Esophagus squamous epithelium (tissue), 5 donors: Measurements from ENCODE around the gene C2CD2. TPM values are rescaled to one million over a fixed set of nuclear protein-coding genes. Genes with fewer than 3 reads are reported as not detected.

Experiments used
- DNase-seq: peaks from one replicate; lab custom pipeline; 2025; lab: John Stamatoyannopoulos, UW
- H3K27ac ChIP-seq, 4 donors: fragments of 200-600 bp; sonication (generic); one replicate each; pipeline ENCODE4 v1.5.1; 2016 to 2019; ENCODE audit warnings: mild to moderate bottlenecking in 1 of 4
- H3K27me3 ChIP-seq, 4 donors: fragments of 200-600 bp; sonication (generic); 1 replicate in 3 of 4; 2 replicates in 1 of 4; pipeline versions ENCODE4 v1.5.1 to v1.6.0; 2017 to 2021; ENCODE audit warnings: antibody characterized with exemption in 1 of 4
- H3K36me3 ChIP-seq, 3 donors: fragments of 200-600 bp; sonication (generic); one replicate each; pipeline ENCODE4 v1.5.1; 2016 to 2019
- H3K4me1 ChIP-seq, 3 donors: fragments of 200-600 bp; sonication (generic); one replicate each; pipeline ENCODE4 v1.5.1; 2017 to 2019
- H3K4me3 ChIP-seq, 4 donors: fragments of 200-600 bp; sonication (generic); 1 replicate in 3 of 4; 2 replicates in 1 of 4; pipeline ENCODE4 v1.5.1; 2016 to 2019; ENCODE audit warnings: mild to moderate bottlenecking in 2 of 4, moderate library complexity in 1 of 4
- H3K9me3 ChIP-seq, 3 donors: fragments of 200-600 bp; sonication (generic); one replicate each; pipeline ENCODE4 v1.5.1; 2016 to 2019
- POLR2A ChIP-seq, 4 donors: fragments of 450-650 bp; IDR thresholded peaks; one replicate each; pipeline ENCODE4 v1.6.1; 2017; ENCODE audit warnings: antibody characterized with exemption in 4 of 4, mild to moderate bottlenecking in 4 of 4, moderate library complexity in 3 of 4
- WGBS, 2 donors: methylation state at CpG; one replicate each; pipeline ENCODE4 v1.1.5; 2018; 5-methylcytosine and 5-hydroxymethylcytosine counted together
- intact Hi-C: fragments of 100-400 bp; cut with DNase I; formaldehyde crosslinking; loops from one replicate; pipeline ENCODE4 v1.15.0; 2022
- total RNA-seq, 4 donors: library from RNA; depleted of rRNA; stranded (reverse); fragments of >200 nt; gene quantifications; one replicate each; pipeline ENCODE4 v1.1.0, GENCODE V29; 2016
- TF ChIP-seq, protein P1 (sequence below), 6 experiments: fragments of 450-650 bp in 4 of 6; fragments of 200-600 bp in 2 of 6; sonication (generic) in 2 of 6; IDR thresholded peaks; one replicate each; pipeline ENCODE4 v1.5.1; 2016 to 2019; ENCODE audit warnings: antibody characterized with exemption in 6 of 6, mild to moderate bottlenecking in 4 of 6, moderate library complexity in 4 of 6
- donor health status: DM: yes; HTN: yes; CAD: no.

Gene C2CD2
- total RNA-seq, 4 donors from 2014 or later, result 13.6 to 21.2 (median 15.6) TPM

DNA sequence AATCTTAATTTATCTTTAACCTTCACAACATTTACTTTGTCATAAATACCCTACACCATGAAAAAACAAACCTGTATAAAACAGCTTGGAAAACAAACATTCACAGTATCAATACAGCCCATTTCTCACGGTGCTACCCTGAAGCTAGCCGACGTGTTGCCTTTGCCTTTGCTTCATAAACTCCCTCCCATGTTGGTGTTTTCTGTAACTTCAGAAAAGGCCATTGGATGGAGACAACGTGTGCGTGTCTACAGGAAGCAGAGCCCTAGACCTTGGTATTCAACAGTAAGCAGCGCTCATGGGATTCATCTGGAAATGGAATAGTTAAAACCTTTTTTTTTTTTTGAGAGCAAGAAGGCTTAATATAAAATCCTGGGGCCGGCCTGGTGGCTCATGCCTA, 67.5 kb downstream of the C2CD2 start:
- intact Hi-C loops, result no loop called here
- WGBS, 2 donors, result 77 to 80% methylated on average over 7 of the region's 7 CpGs
- DNase-seq, result no peak

DNA sequence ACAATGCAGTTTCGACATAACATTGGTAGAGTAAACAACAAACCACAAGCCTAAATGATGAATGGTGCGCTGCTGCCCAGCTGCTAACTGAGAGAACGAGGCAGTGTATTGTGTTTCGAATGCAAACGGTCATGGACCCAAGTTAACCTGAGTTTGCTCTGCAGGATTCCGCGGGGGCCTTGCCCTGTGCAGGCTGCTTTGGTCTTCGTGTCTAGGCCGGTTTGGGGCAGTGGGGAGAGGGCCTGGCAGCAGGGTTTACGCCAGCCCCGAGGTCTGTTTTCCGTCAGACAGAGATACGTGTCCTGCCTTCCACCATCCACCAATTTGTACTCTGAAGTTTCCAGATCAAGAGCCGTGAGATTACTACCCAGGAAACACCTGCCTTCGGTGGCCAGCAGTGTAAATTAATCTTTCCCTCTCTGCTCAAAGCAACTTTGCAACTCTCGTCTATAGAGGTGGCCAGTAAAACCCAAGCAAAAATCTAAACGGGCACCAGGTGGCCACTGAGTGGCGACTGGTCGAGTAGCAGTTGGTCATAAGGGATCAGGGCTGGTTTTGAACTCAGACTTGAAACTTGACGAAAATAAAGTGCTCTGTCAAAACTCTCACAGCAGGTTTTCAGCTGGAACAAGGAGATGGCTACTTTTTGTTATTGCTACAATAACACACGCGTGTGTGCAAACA, 68.3 kb downstream of the C2CD2 start:
- H3K27ac ChIP-seq, result no peak overlapping the region
- 66 to 71% methylated on average over 16 to 17 of the region's 22 CpGs for WGBS, 2 donors
- H3K4me1 ChIP-seq, result no peaks in the 10 kb centered on the region
- intact Hi-C loops, result no loop called here
- H3K4me3 ChIP-seq, result no peak overlapping the region
- peaks cover 0 to 19% (median 0%) of the 10 kb centered on the region in 3 donors for H3K36me3 ChIP-seq
- H3K27me3 ChIP-seq, result no peaks in the 10 kb centered on the region
- no peak for DNase-seq
- TF ChIP-seq POLR2A (IDR thresholded peaks at IDR 0.05), result no peak
- TF ChIP-seq, protein P1, sequence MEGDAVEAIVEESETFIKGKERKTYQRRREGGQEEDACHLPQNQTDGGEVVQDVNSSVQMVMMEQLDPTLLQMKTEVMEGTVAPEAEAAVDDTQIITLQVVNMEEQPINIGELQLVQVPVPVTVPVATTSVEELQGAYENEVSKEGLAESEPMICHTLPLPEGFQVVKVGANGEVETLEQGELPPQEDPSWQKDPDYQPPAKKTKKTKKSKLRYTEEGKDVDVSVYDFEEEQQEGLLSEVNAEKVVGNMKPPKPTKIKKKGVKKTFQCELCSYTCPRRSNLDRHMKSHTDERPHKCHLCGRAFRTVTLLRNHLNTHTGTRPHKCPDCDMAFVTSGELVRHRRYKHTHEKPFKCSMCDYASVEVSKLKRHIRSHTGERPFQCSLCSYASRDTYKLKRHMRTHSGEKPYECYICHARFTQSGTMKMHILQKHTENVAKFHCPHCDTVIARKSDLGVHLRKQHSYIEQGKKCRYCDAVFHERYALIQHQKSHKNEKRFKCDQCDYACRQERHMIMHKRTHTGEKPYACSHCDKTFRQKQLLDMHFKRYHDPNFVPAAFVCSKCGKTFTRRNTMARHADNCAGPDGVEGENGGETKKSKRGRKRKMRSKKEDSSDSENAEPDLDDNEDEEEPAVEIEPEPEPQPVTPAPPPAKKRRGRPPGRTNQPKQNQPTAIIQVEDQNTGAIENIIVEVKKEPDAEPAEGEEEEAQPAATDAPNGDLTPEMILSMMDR (IDR thresholded peaks at IDR 0.05), result no peak
- no peaks in the 10 kb centered on the region for H3K9me3 ChIP-seq

More for the DNA sequence above, 67.5 kb downstream of the C2CD2 start:
- Histone ChIP-seq H3K9me3 (no peaks in the 10 kb centered on the region), H3K4me1 (peaks cover 0 to 2% (median 0%) of the 10 kb centered on the region in 3 donors), H3K4me3 (no peak overlapping the region), H3K27me3 (no peaks in the 10 kb centered on the region), H3K36me3 (peaks cover 0 to 23% (median 0%) of the 10 kb centered on the region in 3 donors), H3K27ac (no peak overlapping the region)
- TF ChIP-seq, protein P1 (IDR thresholded peaks at IDR 0.05), result no peak
- TF ChIP-seq POLR2A (IDR thresholded peaks at IDR 0.05), result no peak

DNA sequence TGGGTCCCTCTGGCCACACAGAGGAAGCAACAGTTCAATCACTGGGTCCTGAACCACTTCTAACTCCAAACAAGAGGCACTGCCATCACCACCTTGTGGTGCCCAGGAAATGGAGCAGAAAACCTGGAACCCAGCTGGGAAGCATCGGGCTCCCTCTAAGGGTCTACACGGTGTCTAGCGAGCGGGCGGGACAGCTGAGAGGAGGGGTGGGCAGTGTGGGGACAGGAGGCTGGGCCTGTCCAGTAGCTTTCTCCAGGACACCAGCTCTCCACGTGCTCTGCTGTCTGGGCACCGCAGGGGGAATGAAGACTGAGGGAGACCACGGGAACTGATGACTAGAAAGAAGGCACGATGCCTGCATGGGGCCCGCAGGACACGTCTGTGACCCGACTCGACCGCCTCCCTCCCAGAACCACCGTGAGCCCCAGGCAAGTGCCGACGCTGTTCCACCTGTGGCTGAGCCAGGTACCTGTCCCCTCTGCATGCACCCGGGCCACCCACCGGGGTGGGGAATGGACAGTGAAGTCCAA, 69.3 kb downstream of the C2CD2 start:
- Histone ChIP-seq H3K27me3 (no peaks in the 10 kb centered on the region), H3K4me3 (no peak overlapping the region), H3K36me3 (peaks cover 0 to 19% (median 0%) of the 10 kb centered on the region in 3 donors), H3K27ac (no peak overlapping the region), H3K4me1 (peaks cover 0 to 9% (median 5%) of the 10 kb centered on the region in 3 donors), H3K9me3 (no peaks in the 10 kb centered on the region)
- intact Hi-C loops, result no loop called here
- no peak for DNase-seq
- 73 to 83% methylated on average over 11 to 12 of the region's 19 CpGs for WGBS, 2 donors
- TF ChIP-seq, protein P1 (IDR thresholded peaks at IDR 0.05), result no peak
- no peak for TF ChIP-seq POLR2A (IDR thresholded peaks at IDR 0.05)

DNA sequence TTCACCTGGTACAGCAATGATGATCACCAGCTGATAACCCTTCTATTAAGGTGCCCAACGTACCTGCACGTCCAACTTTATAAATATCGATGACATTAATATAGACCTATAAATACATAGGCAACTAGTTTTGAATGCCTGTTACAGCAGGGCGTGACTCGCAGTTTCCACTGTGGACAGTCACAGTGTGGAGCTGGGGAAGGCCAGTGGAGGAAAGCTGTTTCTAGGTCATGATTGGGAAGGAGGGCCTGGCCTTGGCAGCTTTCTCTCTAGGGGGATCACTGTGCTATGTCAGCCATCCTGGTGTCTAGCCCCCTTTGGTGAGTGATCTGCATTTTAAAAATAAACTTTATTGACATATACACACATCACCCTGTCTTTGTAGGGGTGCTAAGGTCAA, 70.2 kb downstream of the C2CD2 start:
- Histone ChIP-seq H3K9me3 (no peaks in the 10 kb centered on the region), H3K4me3 (no peak overlapping the region), H3K4me1 (peaks cover 0 to 10% (median 5%) of the 10 kb centered on the region in 3 donors), H3K36me3 (peaks cover 0 to 11% (median 0%) of the 10 kb centered on the region in 3 donors), H3K27ac (no peak overlapping the region), H3K27me3 (no peaks in the 10 kb centered on the region)
- WGBS, 2 donors, result 91 to 100% methylated on average over 3 to 5 of the region's 5 CpGs
- DNase-seq, result no peak
- TF ChIP-seq, protein P1 (IDR thresholded peaks at IDR 0.05), result no peak
- no peak for TF ChIP-seq POLR2A (IDR thresholded peaks at IDR 0.05)
- intact Hi-C loops, result no loop called here

DNA sequence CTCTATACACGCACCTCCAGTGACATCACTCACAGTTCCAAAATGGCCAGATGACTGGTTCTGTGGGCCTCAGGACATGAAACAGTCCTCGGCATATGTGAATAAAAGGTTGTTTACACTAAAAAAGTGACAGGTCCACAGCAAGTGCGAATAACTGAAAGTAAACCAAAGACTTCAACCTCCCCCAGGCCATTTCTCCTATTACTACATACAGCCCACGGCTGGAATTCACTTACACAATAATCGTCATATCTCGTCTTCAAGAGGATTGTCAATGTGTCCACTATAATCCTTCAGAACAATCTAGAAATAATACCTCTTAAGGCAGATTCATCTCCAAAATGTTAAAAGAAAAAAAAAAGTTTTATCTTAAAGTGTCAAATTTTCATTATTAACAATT, 72.8 kb downstream of the C2CD2 start:
- WGBS, 2 donors, result 84 to 93% methylated on average over 6 of the region's 6 CpGs

More for the DNA sequence above, 72.8 kb downstream of the C2CD2 start:
- no peak for DNase-seq
- Histone ChIP-seq H3K4me3 (no peak overlapping the region), H3K4me1 (peaks cover 0 to 33% (median 13%) of the 10 kb centered on the region in 3 donors), H3K27me3 (no peaks in the 10 kb centered on the region), H3K36me3 (no peaks in the 10 kb centered on the region), H3K9me3 (no peaks in the 10 kb centered on the region), H3K27ac (no peak overlapping the region)
- intact Hi-C loops, result no loop called here
- TF ChIP-seq, protein P1 (IDR thresholded peaks at IDR 0.05), result no peak
